Left lung (tissue), 10 donors: Measurements from ENCODE around the gene TFF3. TPM values are rescaled to one million over a fixed set of nuclear protein-coding genes. Genes with fewer than 3 reads are reported as not detected.

Experiments used
- ATAC-seq: fragments of 200-7000 bp; cut with Tn5 transposase; one replicate; pipeline ENCODE4 v1.9.1; 2020; ENCODE audit warnings: moderate library complexity
- DNase-seq, 4 donors: peaks; one replicate each; pipeline ENCODE4 v3.0.0-alpha.2; 2013 to 2020
- H3K27ac ChIP-seq, 2 donors: fragments of 200-600 bp; sonication (generic) in 1 of 2; one replicate each; pipeline versions ENCODE4 v1.5.0 to v1.8.0; 2020 to 2021
- H3K27me3 ChIP-seq, 2 donors: fragments of 200-600 bp; sonication (generic) in 1 of 2; one replicate each; pipeline versions ENCODE4 v1.5.0 to v1.8.0; 2020 to 2021
- H3K36me3 ChIP-seq, 2 donors: fragments of 200-600 bp; sonication (generic) in 1 of 2; one replicate each; pipeline versions ENCODE4 v1.5.0 to v1.8.0; 2020 to 2021
- H3K4me1 ChIP-seq, 2 donors: fragments of 200-600 bp; one replicate each; pipeline ENCODE4 v1.8.0; 2021
- H3K4me3 ChIP-seq, 2 donors: fragments of 200-600 bp; sonication (generic) in 1 of 2; one replicate each; pipeline versions ENCODE4 v1.5.0 to v1.8.0; 2020 to 2021; ENCODE audit warnings: mild to moderate bottlenecking in 1 of 2
- H3K9me3 ChIP-seq, 2 donors: fragments of 200-600 bp; sonication (generic) in 1 of 2; one replicate each; pipeline versions ENCODE4 v1.5.0 to v1.8.0; 2020 to 2021
- intact Hi-C, 2 donors: fragments of 100-400 bp; cut with DNase I; formaldehyde crosslinking; loops; one replicate each; pipeline versions ENCODE4 v1.11.2 to v1.14.2; 2022
- polyA plus RNA-seq, 6 donors: library from polyadenylated mRNA; unstranded; fragments of 120-200 nt; gene quantifications; one replicate each; pipeline ENCODE4 v1.2.1, GENCODE V29; 2013; ENCODE audit not compliant: insufficient read length in 6 of 6
- total RNA-seq, 2 donors: library from RNA; stranded (reverse); fragmentation: NEBNext Ultra II Directional; extraction: Animal tissue kit (Norgen Biotek cat#: 25700); gene quantifications; one replicate each; pipeline ENCODE4 v1.2.1, GENCODE V29; 2021
- TF ChIP-seq, protein P1 (sequence below), 2 donors: fragments of 200-600 bp; sonication (generic) in 1 of 2; IDR thresholded peaks; one replicate each; pipeline versions ENCODE4 v1.5.0 to v1.8.0; 2021; ENCODE audit warnings: antibody characterized with exemption in 2 of 2
- donor health status: DM: no; HTN: yes; CAD: no.
- donor health status: DM: no; HTN: no; CAD: no.

TFF3 gene
- total and polyA plus RNA-seq, 8 donors: 5.5 to 20.0 (median 12.4) TPM

- Histone ChIP-seq H3K36me3 (no peaks in the 10 kb centered on the region), H3K4me3 (no peak overlapping the region), H3K27ac (no peak overlapping the region), H3K4me1 (no peaks in the 10 kb centered on the region), H3K9me3 (no peaks in the 10 kb centered on the region), H3K27me3 (peaks cover 0 to 7% of the 10 kb centered on the region in 2 donors)
- intact Hi-C loops: no loop called here
- ATAC-seq (no peak), DNase-seq (no peak)
- TF ChIP-seq, protein P1, sequence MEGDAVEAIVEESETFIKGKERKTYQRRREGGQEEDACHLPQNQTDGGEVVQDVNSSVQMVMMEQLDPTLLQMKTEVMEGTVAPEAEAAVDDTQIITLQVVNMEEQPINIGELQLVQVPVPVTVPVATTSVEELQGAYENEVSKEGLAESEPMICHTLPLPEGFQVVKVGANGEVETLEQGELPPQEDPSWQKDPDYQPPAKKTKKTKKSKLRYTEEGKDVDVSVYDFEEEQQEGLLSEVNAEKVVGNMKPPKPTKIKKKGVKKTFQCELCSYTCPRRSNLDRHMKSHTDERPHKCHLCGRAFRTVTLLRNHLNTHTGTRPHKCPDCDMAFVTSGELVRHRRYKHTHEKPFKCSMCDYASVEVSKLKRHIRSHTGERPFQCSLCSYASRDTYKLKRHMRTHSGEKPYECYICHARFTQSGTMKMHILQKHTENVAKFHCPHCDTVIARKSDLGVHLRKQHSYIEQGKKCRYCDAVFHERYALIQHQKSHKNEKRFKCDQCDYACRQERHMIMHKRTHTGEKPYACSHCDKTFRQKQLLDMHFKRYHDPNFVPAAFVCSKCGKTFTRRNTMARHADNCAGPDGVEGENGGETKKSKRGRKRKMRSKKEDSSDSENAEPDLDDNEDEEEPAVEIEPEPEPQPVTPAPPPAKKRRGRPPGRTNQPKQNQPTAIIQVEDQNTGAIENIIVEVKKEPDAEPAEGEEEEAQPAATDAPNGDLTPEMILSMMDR (IDR thresholded peaks at IDR 0.05): no peak
Measured at GRCh38 chr21:42348762-42349161, 33.6 kb upstream of the TFF3 start.

- Histone ChIP-seq H3K4me3 (no peak overlapping the region), H3K4me1 (no peaks in the 10 kb centered on the region), H3K27me3 (peaks cover 0 to 7% of the 10 kb centered on the region in 2 donors), H3K36me3 (no peaks in the 10 kb centered on the region), H3K9me3 (no peaks in the 10 kb centered on the region), H3K27ac (no peak overlapping the region)
- ATAC-seq: no peak
- intact Hi-C loops: no loop called here
- TF ChIP-seq, protein P1 (IDR thresholded peaks at IDR 0.05): no peak
- DNase-seq: no peak
Measured at GRCh38 chr21:42347601-42348327, 32.6 kb upstream of the TFF3 start.

GRCh38 chr21:42346866-42347600, 31.8 kb upstream of the TFF3 start:
- TF ChIP-seq, protein P1 (IDR thresholded peaks at IDR 0.05): no peak
- Histone ChIP-seq H3K36me3 (no peaks in the 10 kb centered on the region), H3K9me3 (no peaks in the 10 kb centered on the region), H3K27me3 (peaks cover 0 to 7% of the 10 kb centered on the region in 2 donors), H3K4me3 (no peak overlapping the region), H3K4me1 (no peaks in the 10 kb centered on the region), H3K27ac (no peak overlapping the region)
- intact Hi-C loops: no loop called here
- no peak for ATAC-seq
- DNase-seq: no peak

GRCh38 chr21:42346441-42346840, 31.2 kb upstream of the TFF3 start:
- no peak for ATAC-seq
- TF ChIP-seq, protein P1 (IDR thresholded peaks at IDR 0.05): no peak

DNA sequence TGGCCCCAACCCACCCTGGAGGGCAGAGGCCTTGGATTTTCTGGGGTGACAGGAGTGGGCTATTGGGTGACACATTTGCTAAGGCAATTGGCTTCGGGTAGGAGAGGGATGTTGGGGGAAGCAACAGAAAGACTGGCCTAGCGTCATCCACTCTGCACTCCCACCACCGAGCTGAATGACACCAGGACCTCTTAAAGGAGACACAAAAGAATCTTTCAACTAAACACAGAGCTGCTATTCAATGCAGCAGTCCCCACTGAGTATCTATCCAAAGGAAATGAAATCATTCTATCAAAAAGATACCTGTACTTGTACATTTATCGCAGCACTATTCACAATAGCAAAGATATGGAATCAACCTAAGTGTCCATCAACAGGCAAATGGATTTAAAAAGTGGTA, 29.4 kb upstream of the TFF3 start:
- Histone ChIP-seq H3K27ac (no peak overlapping the region), H3K4me1 (no peaks in the 10 kb centered on the region), H3K9me3 (no peaks in the 10 kb centered on the region), H3K4me3 (no peak overlapping the region), H3K36me3 (no peaks in the 10 kb centered on the region), H3K27me3 (peaks cover 0 to 7% of the 10 kb centered on the region in 2 donors)
- ATAC-seq: no peak
- DNase-seq: no peak
- intact Hi-C loops: no loop called here
- TF ChIP-seq, protein P1 (IDR thresholded peaks at IDR 0.05): no peak

More at GRCh38 chr21:42346441-42346840, 31.2 kb upstream of the TFF3 start:
- Histone ChIP-seq H3K27ac (no peak overlapping the region), H3K27me3 (peaks cover 0 to 7% of the 10 kb centered on the region in 2 donors), H3K36me3 (no peaks in the 10 kb centered on the region), H3K4me1 (no peaks in the 10 kb centered on the region), H3K4me3 (no peak overlapping the region), H3K9me3 (no peaks in the 10 kb centered on the region)
- no peak for DNase-seq
- intact Hi-C loops: no loop called here
